Testis (tissue), 3 donors: ENCODE results near the gene OR52A1. TPM values are rescaled to one million over a fixed set of nuclear protein-coding genes. Genes with fewer than 3 reads are reported as not detected.
"Not testable (repeated sequence)": the region's sequence is repeated elsewhere in the genome, so short reads cannot be mapped to it uniquely, and the experiment has no call there.

Source experiments
- DNase-seq: peaks from one replicate; pipeline ENCODE4 v3.0.0-alpha.2; 2019
- H3K27ac ChIP-seq, 2 donors: fragments of 200-600 bp; sonication (generic); one replicate each; pipeline ENCODE4 v1.5.1; 2019
- H3K27me3 ChIP-seq: fragments of 200-600 bp; sonication (generic); one replicate; pipeline ENCODE4 v1.5.1; 2019
- H3K36me3 ChIP-seq: fragments of 200-600 bp; sonication (generic); one replicate; pipeline ENCODE4 v1.5.1; 2017; ENCODE audit warnings: low read depth; ENCODE audit errors: missing control alignments
- H3K4me1 ChIP-seq: fragments of 200-600 bp; sonication (generic); one replicate; pipeline ENCODE4 v1.5.1; 2019
- H3K4me3 ChIP-seq, 2 donors: fragments of 200-600 bp; sonication (generic); one replicate each; pipeline ENCODE4 v1.5.1; 2017 to 2019
- H3K9me3 ChIP-seq: fragments of 200-600 bp; sonication (generic); one replicate; pipeline ENCODE4 v1.5.1; 2017
- CTCF ChIP-seq, 3 experiments: fragments of 450-650 bp in 2 of 3; fragments of 200-600 bp in 1 of 3; sonication (generic) in 1 of 3; IDR thresholded peaks; one replicate each; pipeline ENCODE4 v1.5.1; 2016 to 2019; ENCODE audit warnings: antibody characterized with exemption in 3 of 3, mild to moderate bottlenecking in 2 of 3, moderate library complexity in 1 of 3
- POLR2A ChIP-seq: fragments of 450-650 bp; IDR thresholded peaks from one replicate; pipeline ENCODE4 v1.6.1; 2017; ENCODE audit warnings: antibody characterized with exemption, mild to moderate bottlenecking, moderate library complexity
- WGBS, 2 donors: methylation state at CpG; one replicate each; pipeline ENCODE4 v1.1.5; 2018; 5-methylcytosine and 5-hydroxymethylcytosine counted together
- intact Hi-C: fragments of 100-400 bp; cut with DNase I; formaldehyde crosslinking; loops from one replicate; pipeline ENCODE4 v1.15.1; 2023; ENCODE audit warnings: low total_unique reads
- polyA plus RNA-seq: library from polyadenylated mRNA; stranded (reverse); fragments of 350-450 nt; fragmentation: Illumina TruSeq; extraction: RNeasy Lipid Tissue Mini Kit (QIAGEN cat#74804); gene quantifications from one replicate; pipeline ENCODE4 v1.2.3, GENCODE V29; 2014; ENCODE audit warnings: low read depth, low replicate concordance; ENCODE audit not compliant: insufficient read depth
- total RNA-seq, 2 donors: library from RNA; depleted of rRNA; stranded (reverse); fragments of >200 nt; gene quantifications; one replicate each; pipeline ENCODE4 v1.2.3, GENCODE V29; 2016

The OR52A1 gene
- total and polyA plus RNA-seq, 3 donors from 2014 or later, result 0.19 to 0.47 TPM; not detected in 1

- Histone ChIP-seq H3K4me1 (no peaks in the 10 kb centered on the region), H3K9me3 (no peaks in the 10 kb centered on the region), H3K27me3 (no peaks in the 10 kb centered on the region), H3K27ac (no peak overlapping the region), H3K36me3 (no peaks in the 10 kb centered on the region), H3K4me3 (no peak overlapping the region)
- intact Hi-C loops, result no loop called here
- TF ChIP-seq POLR2A, result no peak
- TF ChIP-seq CTCF (IDR thresholded peaks at IDR 0.05), result no peak
- no peak for DNase-seq
- WGBS, 2 donors, result 71 to 73% methylated on average over 3 of the region's 3 CpGs
These were observed 754 bp downstream of the OR52A1 start for GRCh38 chr11:5153574-5154431.

- no peaks in the 10 kb centered on the region for H3K4me1 ChIP-seq
- H3K27me3 ChIP-seq, result no peaks in the 10 kb centered on the region
- no peaks in the 10 kb centered on the region for H3K36me3 ChIP-seq
- H3K9me3 ChIP-seq, result no peaks in the 10 kb centered on the region
- intact Hi-C loops, result no loop called here
- no peak overlapping the region for H3K4me3 ChIP-seq
- TF ChIP-seq POLR2A (no peak), CTCF (IDR thresholded peaks at IDR 0.05) (no peak)
- H3K27ac ChIP-seq, result no peak overlapping the region
- no peak for DNase-seq
- WGBS, 2 donors, result 62 to 82% methylated on average over 3 of the region's 3 CpGs
These were observed 2.8 kb downstream of the OR52A1 start for GRCh38 chr11:5151713-5152153.

- H3K9me3 ChIP-seq, H3K27me3 ChIP-seq, H3K36me3 ChIP-seq, H3K4me1 ChIP-seq, intact Hi-C loops: not testable (repeated sequence)
- H3K27ac ChIP-seq, result peak overlapping the region in 1 of 2 donors; percentile 10
- 77 to 82% methylated on average over 8 to 21 of the region's 21 CpGs for WGBS, 2 donors
- DNase-seq, result peak; percentile 15
- peak overlapping the region in 1 of 2 donors; percentile 54 for H3K4me3 ChIP-seq
These were observed 10.4 kb downstream of the OR52A1 start for GRCh38 chr11:5144206-5144605.

- Histone ChIP-seq H3K9me3 (no peaks in the 10 kb centered on the region), H3K36me3 (no peaks in the 10 kb centered on the region), H3K27me3 (no peaks in the 10 kb centered on the region), H3K27ac (no peak within 1 kb of the TSS), H3K4me1 (no peaks in the 10 kb centered on the region), H3K4me3 (no peak within 1 kb of the TSS)
- intact Hi-C loops, result no loop called here
- WGBS, 2 donors, result 85 to 89% methylated on average over 2 of the region's 2 CpGs
- TF ChIP-seq CTCF (IDR thresholded peaks at IDR 0.05) (no peak), POLR2A (no peak)
- no peak for DNase-seq
These were observed 16.6 kb downstream of the OR52A1 start, which contains the start of gene OR52A5 for GRCh38 chr11:5137996-5138395. Gene OR52A5 (minus strand): TSS chr11:5138356. CDS start chr11:5132642, 5,714 bp downstream.

GRCh38 chr11:5137014-5137413, 17.5 kb downstream of the OR52A1 start:
- Histone ChIP-seq H3K9me3 (no peaks in the 10 kb centered on the region), H3K27me3 (no peaks in the 10 kb centered on the region), H3K36me3 (no peaks in the 10 kb centered on the region), H3K4me3 (no peak overlapping the region), H3K4me1 (no peaks in the 10 kb centered on the region), H3K27ac (no peak overlapping the region)
- no peak for DNase-seq
- intact Hi-C loops, result no loop called here
- TF ChIP-seq CTCF (IDR thresholded peaks at IDR 0.05) (no peak), POLR2A (no peak)
- 45 to 64% methylated on average over 1 of the region's 1 CpG for WGBS, 2 donors
